SW 1271 (cell line): ENCODE data around the gene NSUN3.
A peak's percentile ranks its signal among the peaks of the same experiment; 100 is the strongest.
"Not testable (repeated sequence)": the region's sequence is repeated elsewhere in the genome, so short reads cannot be mapped to it uniquely, and the experiment has no call there.

Source experiments
- DNase-seq, 2 experiments: peaks; one replicate each; lab custom pipeline; 2025; lab: John Stamatoyannopoulos, UW

The NSUN3 gene

GRCh38 chr3:94062513-94063404 is at the start of gene NSUN3, which contains the start of gene DHFR2:
Gene NSUN3, plus strand, starts transcription at chr3:94063061. Its CDS starts 66 bp downstream, at chr3:94063127.
Gene DHFR2, minus strand, starts transcription at chr3:94062916. Its CDS starts 1,405 bp downstream, at chr3:94061511.
- DNase-seq = peak; percentile 91 to 95

- DNase-seq = no peak
These were observed 47.8 kb upstream of the NSUN3 start for GRCh38 chr3:94015025-94015424.

- no peak for DNase-seq
These were observed 43.2 kb upstream of the NSUN3 start for GRCh38 chr3:94019659-94020058.

GRCh38 chr3:94020293-94020692 is 42.6 kb upstream of the NSUN3 start:
- DNase-seq = no peak

- no peak for DNase-seq
These were observed 38.5 kb upstream of the NSUN3 start for GRCh38 chr3:94024385-94024784.

GRCh38 chr3:94026623-94027022 is 36.2 kb upstream of the NSUN3 start:
- DNase-seq = no peak

- DNase-seq = no peak
These were observed 34.6 kb upstream of the NSUN3 start, which contains the start of gene STX19 for GRCh38 chr3:94028093-94028837. Gene STX19, minus strand, starts transcription at chr3:94028597. Its CDS starts 13,328 bp downstream, at chr3:94015269.

- DNase-seq = peak; percentile 5 to 49
These were observed 25.9 kb upstream of the NSUN3 start for GRCh38 chr3:94036909-94037507.

- DNase-seq = no peak
These were observed 19.6 kb upstream of the NSUN3 start for GRCh38 chr3:94043285-94043684.

GRCh38 chr3:94044100-94044936 is 18.5 kb upstream of the NSUN3 start:
- DNase-seq = not testable (repeated sequence)

GRCh38 chr3:94046533-94046932 is 16.3 kb upstream of the NSUN3 start:
- DNase-seq = no peak

- no peak for DNase-seq
These were observed 13.6 kb upstream of the NSUN3 start for GRCh38 chr3:94049267-94049666.

- DNase-seq = no peak
These were observed 12.3 kb upstream of the NSUN3 start for GRCh38 chr3:94050546-94050945.

GRCh38 chr3:94061297-94061696 is 1.6 kb upstream of the NSUN3 start:
- no peak for DNase-seq

- DNase-seq = no peak
These were observed 747 bp downstream of the NSUN3 start for GRCh38 chr3:94063496-94064119.

GRCh38 chr3:94064243-94064860 is 1.5 kb downstream of the NSUN3 start:
- no peak for DNase-seq

- no peak for DNase-seq
These were observed 2.3 kb downstream of the NSUN3 start for GRCh38 chr3:94065122-94065521.

- DNase-seq = no peak
These were observed 3.1 kb downstream of the NSUN3 start for GRCh38 chr3:94065819-94066480.

GRCh38 chr3:94066506-94067500 is 3.9 kb downstream of the NSUN3 start:
- no peak for DNase-seq
